Testis (tissue), 3 donors: ENCODE measurements around the gene WDR38. TPM values are rescaled to one million over a fixed set of nuclear protein-coding genes. Genes with fewer than 3 reads are reported as not detected.

Experiments used
- DNase-seq: peaks from one replicate; pipeline ENCODE4 v3.0.0-alpha.2; 2019
- H3K27ac ChIP-seq, 2 donors: fragments of 200-600 bp; sonication (generic); one replicate each; pipeline ENCODE4 v1.5.1; 2019
- H3K27me3 ChIP-seq: fragments of 200-600 bp; sonication (generic); one replicate; pipeline ENCODE4 v1.5.1; 2019
- H3K36me3 ChIP-seq: fragments of 200-600 bp; sonication (generic); one replicate; pipeline ENCODE4 v1.5.1; 2017; ENCODE audit warnings: low read depth; ENCODE audit errors: missing control alignments
- H3K4me1 ChIP-seq: fragments of 200-600 bp; sonication (generic); one replicate; pipeline ENCODE4 v1.5.1; 2019
- H3K4me3 ChIP-seq, 2 donors: fragments of 200-600 bp; sonication (generic); one replicate each; pipeline ENCODE4 v1.5.1; 2017 to 2019
- H3K9me3 ChIP-seq: fragments of 200-600 bp; sonication (generic); one replicate; pipeline ENCODE4 v1.5.1; 2017
- POLR2A ChIP-seq: fragments of 450-650 bp; IDR thresholded peaks from one replicate; pipeline ENCODE4 v1.6.1; 2017; ENCODE audit warnings: antibody characterized with exemption, mild to moderate bottlenecking, moderate library complexity
- WGBS, 2 donors: methylation state at CpG; one replicate each; pipeline ENCODE4 v1.1.5; 2018; 5-methylcytosine and 5-hydroxymethylcytosine counted together
- intact Hi-C: fragments of 100-400 bp; cut with DNase I; formaldehyde crosslinking; loops from one replicate; pipeline ENCODE4 v1.15.1; 2023; ENCODE audit warnings: low total_unique reads
- polyA plus RNA-seq: library from polyadenylated mRNA; stranded (reverse); fragments of 350-450 nt; fragmentation: Illumina TruSeq; extraction: RNeasy Lipid Tissue Mini Kit (QIAGEN cat#74804); gene quantifications from one replicate; pipeline ENCODE4 v1.2.3, GENCODE V29; 2014; ENCODE audit warnings: low read depth, low replicate concordance; ENCODE audit not compliant: insufficient read depth
- total RNA-seq, 2 donors: library from RNA; depleted of rRNA; stranded (reverse); fragments of >200 nt; gene quantifications; one replicate each; pipeline ENCODE4 v1.2.3, GENCODE V29; 2016
- TF ChIP-seq, protein P1 (sequence below), 3 experiments: fragments of 450-650 bp in 2 of 3; fragments of 200-600 bp in 1 of 3; sonication (generic) in 1 of 3; IDR thresholded peaks; one replicate each; pipeline ENCODE4 v1.5.1; 2016 to 2019; ENCODE audit warnings: antibody characterized with exemption in 3 of 3, mild to moderate bottlenecking in 2 of 3, moderate library complexity in 1 of 3

Gene WDR38
- total and polyA plus RNA-seq, 3 donors from 2014 or later = 3.2 to 11.8 (median 7.6) TPM

DNA sequence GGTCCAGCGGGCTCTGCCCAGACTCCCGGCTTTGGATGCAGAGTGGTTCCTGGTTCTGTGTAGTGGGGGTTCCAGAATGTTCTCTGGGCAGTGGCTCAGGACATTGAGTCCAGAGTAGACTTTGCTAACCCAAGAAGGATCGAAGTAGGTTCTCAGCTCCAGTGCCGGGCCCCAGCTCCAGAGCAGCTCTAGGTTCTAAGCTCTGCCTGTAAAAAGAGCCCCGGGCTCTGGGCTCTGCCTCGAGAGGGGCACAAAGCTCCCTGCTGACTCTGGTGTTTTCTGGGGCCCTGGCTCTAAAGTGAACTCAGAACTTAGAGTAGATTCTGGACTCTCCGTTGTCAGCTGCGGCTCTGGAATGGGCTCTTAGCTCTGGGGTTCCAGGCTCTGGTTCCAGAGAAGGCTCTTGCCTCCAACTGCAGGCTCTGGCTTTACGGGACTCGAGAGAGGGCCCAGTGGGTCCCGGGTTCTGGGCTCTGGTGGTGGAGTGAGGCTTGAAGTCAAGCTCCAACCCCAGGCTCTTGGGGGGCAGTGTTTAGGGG is 414 bp downstream of the WDR38 start:
- Histone ChIP-seq H3K27me3 (no peaks in the 10 kb centered on the region), H3K36me3 (no peaks in the 10 kb centered on the region), H3K4me3 (peak overlapping the region; percentile 52 to 60), H3K9me3 (no peaks in the 10 kb centered on the region), H3K27ac (peak overlapping the region in 1 of 2 donors; percentile 59), H3K4me1 (peaks cover 11% of the 10 kb centered on the region)
- no peak for TF ChIP-seq POLR2A
- TF ChIP-seq, protein P1, sequence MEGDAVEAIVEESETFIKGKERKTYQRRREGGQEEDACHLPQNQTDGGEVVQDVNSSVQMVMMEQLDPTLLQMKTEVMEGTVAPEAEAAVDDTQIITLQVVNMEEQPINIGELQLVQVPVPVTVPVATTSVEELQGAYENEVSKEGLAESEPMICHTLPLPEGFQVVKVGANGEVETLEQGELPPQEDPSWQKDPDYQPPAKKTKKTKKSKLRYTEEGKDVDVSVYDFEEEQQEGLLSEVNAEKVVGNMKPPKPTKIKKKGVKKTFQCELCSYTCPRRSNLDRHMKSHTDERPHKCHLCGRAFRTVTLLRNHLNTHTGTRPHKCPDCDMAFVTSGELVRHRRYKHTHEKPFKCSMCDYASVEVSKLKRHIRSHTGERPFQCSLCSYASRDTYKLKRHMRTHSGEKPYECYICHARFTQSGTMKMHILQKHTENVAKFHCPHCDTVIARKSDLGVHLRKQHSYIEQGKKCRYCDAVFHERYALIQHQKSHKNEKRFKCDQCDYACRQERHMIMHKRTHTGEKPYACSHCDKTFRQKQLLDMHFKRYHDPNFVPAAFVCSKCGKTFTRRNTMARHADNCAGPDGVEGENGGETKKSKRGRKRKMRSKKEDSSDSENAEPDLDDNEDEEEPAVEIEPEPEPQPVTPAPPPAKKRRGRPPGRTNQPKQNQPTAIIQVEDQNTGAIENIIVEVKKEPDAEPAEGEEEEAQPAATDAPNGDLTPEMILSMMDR (IDR thresholded peaks at IDR 0.05) = no peak
- 20 to 58% methylated on average over 3 to 11 of the region's 11 CpGs for WGBS, 2 donors
- intact Hi-C loops = loop anchor here (2.0 kb wide), 1 partner anchor 81 kb away; no protein-coding TSS in a partner anchor
- DNase-seq = no peak

DNA sequence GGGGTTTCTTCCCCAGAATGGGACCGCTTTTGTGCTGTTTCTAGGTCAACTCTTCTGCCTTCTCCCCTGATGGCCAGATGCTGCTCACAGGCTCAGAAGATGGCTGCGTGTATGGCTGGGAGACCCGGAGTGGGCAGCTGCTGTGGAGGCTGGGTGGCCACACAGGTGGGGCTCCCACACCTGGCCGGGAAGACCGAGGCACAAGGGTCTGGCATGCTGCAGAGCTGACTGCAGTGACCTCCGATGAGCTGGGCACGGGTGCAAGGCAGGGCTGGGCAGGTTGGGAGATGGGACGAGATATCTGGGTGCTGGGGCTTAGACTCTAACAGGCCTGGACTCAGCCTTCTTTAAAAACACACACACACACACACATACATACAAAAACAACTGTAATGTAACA is 901 bp downstream of the WDR38 start:
- DNase-seq = no peak
- intact Hi-C loops = no loop called here
- no peaks in the 10 kb centered on the region for H3K36me3 ChIP-seq

DNA sequence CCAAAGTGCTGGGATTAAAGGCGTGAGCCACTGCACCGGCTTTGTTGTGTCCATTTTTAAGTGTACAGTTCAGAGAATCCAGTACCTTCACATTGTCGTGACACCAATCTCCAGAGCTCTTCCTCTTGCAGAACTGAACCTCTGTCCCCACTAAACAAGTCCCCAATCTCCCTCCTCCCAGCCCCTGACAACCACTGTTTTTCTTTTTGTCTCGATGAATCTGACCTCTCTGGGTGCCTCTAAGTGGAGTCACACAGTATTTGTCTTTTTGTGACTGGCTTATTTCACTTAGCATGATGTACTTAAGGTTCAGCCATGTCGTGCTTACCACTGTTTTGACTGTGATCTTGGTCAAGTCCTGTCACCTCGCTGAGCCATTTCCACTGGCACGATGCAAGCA is 1.6 kb downstream of the WDR38 start:
- no peak overlapping the region for H3K4me3 ChIP-seq
- DNase-seq = no peak
- H3K9me3 ChIP-seq = no peaks in the 10 kb centered on the region
- intact Hi-C loops = no loop called here
- no peak overlapping the region for H3K27ac ChIP-seq
- H3K27me3 ChIP-seq = no peaks in the 10 kb centered on the region
- peaks cover 12% of the 10 kb centered on the region for H3K4me1 ChIP-seq
- 74 to 75% methylated on average over 7 of the region's 7 CpGs for WGBS, 2 donors
- H3K36me3 ChIP-seq = no peaks in the 10 kb centered on the region
- TF ChIP-seq, protein P1 (IDR thresholded peaks at IDR 0.05) = no peak
- no peak for TF ChIP-seq POLR2A

More for the DNA sequence above, 901 bp downstream of the WDR38 start:
- Histone ChIP-seq H3K27ac (no peak overlapping the region), H3K9me3 (no peaks in the 10 kb centered on the region), H3K27me3 (no peaks in the 10 kb centered on the region), H3K4me1 (peaks cover 11% of the 10 kb centered on the region), H3K4me3 (no peak overlapping the region)
- WGBS, 2 donors = 77 to 90% methylated on average over 6 to 8 of the region's 8 CpGs
- TF ChIP-seq, protein P1 (IDR thresholded peaks at IDR 0.05) = no peak
- TF ChIP-seq POLR2A = no peak

- no peak overlapping the region for H3K27ac ChIP-seq
- WGBS, 2 donors = 82 to 87% methylated on average over 16 to 18 of the region's 18 CpGs
- no peaks in the 10 kb centered on the region for H3K27me3 ChIP-seq
- TF ChIP-seq, protein P1 (IDR thresholded peaks at IDR 0.05) = no peak
- H3K36me3 ChIP-seq = no peaks in the 10 kb centered on the region
- intact Hi-C loops = no loop called here
- no peak overlapping the region for H3K4me3 ChIP-seq
- no peaks in the 10 kb centered on the region for H3K9me3 ChIP-seq
- H3K4me1 ChIP-seq = peaks cover 19% of the 10 kb centered on the region
- no peak for DNase-seq
Observed at GRCh38 chr9:124855566-124855943, 2.3 kb downstream of the WDR38 start.
